Adrenal gland (tissue), 5 donors: Measurements from ENCODE around the gene PAPOLA.

Experiments
- CTCF ChIP-seq, 6 experiments: fragments of 450-650 bp in 4 of 6; fragments of 200-600 bp in 2 of 6; sonication (generic) in 1 of 6; IDR thresholded peaks; 1 replicate in 5 of 6; 2 replicates in 1 of 6; pipeline versions ENCODE4 v1.5.1 to v1.8.0; 2016 to 2021; ENCODE audit warnings: antibody characterized with exemption in 6 of 6, mild to moderate bottlenecking in 2 of 6, moderate library complexity in 1 of 6
- POLR2A ChIP-seq, 2 donors: fragments of 450-650 bp; IDR thresholded peaks; one replicate each; pipeline ENCODE4 v1.6.1; 2017; ENCODE audit warnings: antibody characterized with exemption in 2 of 2, mild to moderate bottlenecking in 2 of 2, moderate library complexity in 1 of 2
- donor health status: DM: no; HTN: no; CAD: no.

- no peak for TF ChIP-seq POLR2A (IDR thresholded peaks at IDR 0.05)
- no peak for TF ChIP-seq CTCF (IDR thresholded peaks at IDR 0.05)
Measured at GRCh38 chr14:96479435-96480146, 22.6 kb upstream of the PAPOLA start.
